IPS DF 19.7 (cell line): ENCODE measurements around the gene NTF4.
"Not testable (repeated sequence)": the region's sequence is repeated elsewhere in the genome, so short reads cannot be mapped to it uniquely, and the experiment has no call there.

Source experiments
- DNase-seq: peaks from one replicate; pipeline ENCODE4 v3.0.0-alpha.2; 2013; ENCODE audit warnings: low read depth, low spot score

NTF4 gene

DNA sequence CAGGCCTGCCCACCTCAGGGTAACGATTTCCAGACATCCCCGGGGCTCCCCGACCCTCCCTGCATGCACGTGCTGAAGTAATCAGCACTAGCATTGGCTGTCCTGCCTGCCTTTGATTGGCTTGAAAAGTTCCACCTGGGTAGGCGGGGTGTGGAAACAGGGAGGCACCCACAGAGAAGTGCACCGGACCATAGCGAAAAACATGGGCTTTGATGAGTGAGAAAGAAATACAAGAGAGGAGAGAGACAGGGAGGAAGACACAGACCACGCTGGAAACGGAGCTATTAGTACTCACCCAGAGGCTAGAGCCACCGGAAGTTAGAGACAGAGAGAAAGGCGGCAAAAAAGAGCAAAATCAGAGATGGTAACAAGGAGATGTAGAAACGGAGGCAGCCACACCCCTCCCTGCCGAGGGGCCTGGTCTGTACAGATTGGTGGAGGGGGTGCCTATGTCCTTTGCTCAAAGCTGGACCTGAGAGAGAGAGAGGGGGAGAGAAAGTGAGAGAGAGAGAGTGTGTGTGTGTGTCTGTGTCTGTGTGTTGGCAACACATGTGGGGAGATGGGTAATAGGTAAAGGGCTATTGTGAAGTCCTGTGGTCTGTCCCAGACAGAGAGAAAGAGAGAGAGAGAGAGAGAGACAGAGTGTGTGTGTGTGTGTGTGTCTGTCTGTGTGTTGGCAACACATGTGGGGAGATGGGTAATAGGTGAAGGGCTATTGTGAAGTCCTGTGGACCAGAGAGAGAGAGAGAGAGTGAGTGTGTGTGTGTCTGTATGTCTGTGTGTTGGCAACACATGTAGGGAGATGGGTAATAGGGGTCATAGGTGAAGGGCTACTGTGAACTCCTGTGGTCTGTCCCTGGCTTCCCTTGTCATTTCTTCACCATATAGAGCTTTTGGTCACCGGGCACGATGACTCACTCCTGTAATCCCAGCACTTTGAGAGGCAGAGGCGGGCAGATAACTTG is 43.4 kb downstream of the NTF4 start:
- DNase-seq = no peak

DNA sequence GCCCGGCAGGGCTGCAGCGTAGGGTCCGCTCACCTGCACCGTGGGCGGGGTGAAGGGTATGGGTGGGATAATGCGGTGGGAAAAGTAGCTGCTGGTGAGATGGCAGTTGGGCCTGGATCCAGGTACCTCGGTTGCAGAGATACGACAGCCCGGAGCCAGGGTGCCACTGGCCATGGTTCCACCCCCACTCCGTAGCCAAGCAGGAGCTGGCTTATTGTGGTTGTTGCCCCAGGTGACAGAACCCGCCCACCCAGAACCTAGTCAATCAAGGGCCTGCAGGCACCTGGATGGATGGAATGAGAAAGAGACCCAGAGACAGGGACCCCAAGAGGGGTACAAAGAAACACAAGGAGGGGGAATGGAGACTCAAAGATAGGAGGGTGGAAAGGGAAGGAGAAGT is 44.3 kb downstream of the NTF4 start:
- no peak for DNase-seq

DNA sequence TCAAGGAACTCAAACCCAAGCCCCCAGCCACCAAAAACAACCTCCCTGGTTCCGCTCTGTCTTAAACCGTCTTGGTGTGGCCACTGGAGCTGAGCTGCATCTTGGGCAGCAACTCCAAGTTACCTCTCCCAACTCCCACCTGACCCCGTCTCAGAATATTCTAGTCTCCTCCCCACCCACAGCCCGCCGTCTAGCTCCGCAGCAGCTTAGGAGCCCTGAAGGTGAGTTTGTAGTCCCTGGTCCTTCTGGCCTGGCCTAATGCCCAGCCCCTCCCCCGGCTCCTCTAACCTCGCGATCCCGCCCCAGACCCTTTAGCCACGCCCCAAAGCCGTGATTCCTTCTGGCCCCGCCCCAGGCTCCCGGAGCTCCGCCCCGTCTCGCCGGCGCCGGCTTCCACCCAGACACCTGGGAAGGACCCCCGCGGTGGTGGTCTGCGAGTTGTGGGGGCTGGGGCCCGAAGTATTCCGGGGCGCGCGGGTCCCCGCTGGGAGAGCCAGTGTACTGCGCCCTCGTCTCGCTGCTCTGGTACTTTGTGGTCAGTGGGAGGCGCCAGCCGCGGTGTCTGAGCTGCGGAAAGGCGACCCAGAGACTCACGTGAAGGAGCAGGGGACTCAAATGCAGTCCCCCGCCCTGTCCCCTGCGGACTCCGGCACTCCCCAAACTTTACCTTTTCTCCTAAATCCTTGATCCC is 45.2 kb downstream of the NTF4 start:
- DNase-seq = no peak

DNA sequence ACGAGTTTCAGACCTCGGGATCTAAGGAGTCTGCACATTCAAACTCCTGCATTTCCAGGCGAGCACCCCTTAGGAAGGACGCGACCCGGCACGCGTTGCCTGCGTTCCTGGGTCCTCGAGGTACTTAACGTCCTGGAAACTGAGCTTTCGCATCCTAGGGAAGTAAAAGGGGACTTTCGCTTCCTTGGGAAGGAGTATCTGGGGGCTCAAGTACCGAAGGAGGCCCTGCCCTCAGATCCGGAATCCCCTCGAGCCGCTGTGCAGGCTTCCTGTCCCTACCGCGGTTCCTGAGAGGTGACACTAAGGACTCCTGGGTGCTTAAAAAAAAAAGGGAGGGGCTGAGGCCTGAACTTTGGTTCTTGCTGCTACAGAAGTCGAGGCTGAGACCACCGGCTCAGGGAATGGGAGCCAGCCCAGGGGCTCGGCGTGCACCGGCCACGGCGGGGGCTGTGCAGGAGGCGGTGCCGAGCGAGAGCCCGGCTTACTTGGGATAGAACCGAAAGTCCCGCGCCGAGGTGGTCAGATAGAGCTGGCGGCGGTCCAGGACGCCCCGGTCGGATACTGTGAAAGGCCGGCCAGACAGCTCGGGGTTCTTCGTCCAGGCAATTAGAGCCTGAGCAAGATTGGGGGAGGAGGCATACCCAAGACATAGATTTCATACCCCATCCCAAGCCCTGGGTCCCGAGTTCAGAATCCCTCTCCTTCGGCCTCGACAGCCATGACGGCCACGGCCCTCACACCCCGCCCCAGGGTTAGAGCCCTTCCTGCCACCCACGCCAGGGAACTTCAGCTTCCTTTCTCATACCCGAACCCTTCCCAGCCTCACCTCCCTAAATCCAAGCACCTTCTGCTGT is 46.0 kb downstream of the NTF4 start:
- not testable (repeated sequence) for DNase-seq

DNA sequence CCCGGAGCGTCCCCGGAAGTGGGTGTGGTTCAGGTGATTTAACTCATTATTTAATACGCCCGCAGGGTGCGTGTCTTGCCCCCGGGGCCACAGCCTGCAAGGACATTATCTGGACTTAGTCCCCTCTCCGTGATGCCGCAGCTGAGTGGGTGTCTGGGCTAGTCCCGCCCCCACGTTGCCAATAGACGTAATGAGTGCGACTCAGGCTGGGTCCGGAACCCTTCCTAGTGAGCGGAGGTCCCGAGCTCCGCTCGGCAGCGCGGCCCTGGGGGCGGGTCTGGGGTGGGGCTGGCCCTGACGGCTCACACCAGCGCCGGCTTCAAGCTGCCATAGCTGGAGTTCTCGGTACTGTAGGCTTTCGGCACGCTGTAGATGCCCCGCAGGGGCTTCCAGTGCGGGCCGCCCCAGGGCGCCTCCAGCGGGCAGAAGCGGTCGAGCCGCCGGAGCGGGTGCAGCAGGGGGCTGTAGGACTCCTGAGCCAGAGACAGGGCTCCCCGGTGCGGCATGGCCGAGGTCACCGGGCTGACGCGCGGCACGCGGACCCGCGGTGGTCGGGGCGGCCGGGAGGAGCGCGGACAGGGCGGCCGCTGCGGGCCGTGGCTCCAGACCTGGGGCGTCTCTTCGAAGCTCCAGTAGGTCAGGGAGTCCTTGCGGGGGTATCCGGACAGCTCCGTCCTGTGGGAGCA is 46.8 kb downstream of the NTF4 start:
- DNase-seq = no peak

DNA sequence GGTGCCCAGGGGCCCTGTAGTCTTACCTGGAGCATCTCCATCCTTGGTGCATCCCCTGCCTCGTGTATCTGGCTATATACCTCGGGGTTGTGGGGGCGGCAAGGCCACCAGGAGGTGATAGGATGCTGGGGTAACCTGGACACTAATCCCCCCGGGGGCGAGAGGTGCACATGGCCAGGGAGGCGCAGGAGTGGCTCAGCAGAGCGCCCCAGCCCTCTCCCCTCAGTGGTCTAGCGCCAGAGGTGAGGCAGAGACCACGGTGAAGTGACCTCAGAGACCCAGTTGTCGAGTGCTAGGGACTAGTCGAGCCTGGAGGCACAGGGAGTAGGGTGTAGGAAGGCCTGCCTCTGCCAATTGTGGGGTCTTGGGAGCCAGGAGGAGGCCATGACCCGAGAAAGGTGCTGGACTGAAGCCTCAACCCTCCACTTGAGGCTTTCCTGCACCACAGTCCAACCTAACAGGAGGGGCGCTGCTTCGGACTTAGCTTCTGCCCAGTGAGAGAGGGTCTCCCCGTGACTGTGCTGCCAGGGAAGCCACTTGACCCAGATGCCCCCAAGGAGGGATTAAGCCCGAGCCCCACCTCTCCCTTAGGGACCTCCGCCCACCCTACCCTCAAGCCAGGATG is 47.5 kb downstream of the NTF4 start, which contains the start of gene LHB:
Gene LHB (minus strand): TSS at position 51 of the 625 bp plus-strand sequence. CDS start 10 bp downstream, at position 41.
- DNase-seq = no peak

DNA sequence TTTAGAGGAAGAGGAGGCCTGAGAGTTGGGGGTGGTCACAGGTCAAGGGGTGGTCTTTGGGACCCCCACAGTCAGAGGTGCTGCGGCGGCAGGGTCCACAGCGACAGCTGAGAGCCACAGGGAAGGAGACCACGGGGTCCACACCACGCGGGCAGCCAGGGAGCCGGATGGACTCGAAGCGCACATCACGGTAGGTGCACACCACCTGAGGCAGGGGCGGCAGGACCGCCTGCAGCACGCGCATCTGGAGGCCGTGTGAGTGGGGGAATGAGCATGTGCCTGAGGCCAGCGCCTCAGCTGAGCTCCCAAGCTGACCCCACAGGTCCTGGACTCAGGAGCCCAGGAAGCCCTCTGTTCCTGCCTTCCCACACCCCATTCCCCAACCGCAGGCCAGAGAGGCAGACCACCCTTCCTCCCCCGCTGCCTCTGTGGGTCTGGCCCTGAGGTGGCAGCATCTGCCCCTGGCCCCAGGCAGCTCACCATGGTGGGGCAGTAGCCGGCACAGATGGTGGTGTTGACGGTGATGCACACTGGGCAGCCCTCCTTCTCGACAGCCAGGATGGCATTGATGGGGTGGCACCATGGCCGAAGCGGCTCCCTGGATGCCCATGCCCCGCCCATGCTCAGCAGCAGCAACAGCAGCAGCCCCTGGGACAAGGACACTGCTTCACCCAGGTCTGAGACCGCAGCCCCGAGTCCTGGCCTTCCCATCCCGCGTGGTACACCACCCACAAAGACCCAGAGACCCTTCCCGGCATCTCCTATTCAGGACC is 48.4 kb downstream of the NTF4 start:
- DNase-seq = no peak

DNA sequence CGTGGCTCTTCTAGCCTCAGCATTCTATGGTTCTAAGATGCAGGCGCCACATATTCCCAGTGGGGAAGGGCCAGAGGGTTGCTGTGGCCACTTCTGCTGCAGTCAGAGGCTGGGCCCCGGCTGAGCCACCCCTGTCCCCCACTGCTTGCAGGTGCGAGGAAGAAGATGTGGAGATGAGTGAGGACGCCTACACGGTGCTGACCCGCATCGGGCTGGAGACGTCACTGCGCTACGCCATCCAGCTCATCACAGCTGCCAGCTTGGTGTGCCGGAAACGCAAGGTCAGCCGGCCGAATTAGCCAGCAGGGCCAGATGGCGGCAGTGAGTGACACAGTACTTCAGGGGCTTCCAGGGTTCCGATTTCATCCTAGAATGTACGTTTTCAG is 49.8 kb downstream of the NTF4 start:
- DNase-seq = no peak

DNA sequence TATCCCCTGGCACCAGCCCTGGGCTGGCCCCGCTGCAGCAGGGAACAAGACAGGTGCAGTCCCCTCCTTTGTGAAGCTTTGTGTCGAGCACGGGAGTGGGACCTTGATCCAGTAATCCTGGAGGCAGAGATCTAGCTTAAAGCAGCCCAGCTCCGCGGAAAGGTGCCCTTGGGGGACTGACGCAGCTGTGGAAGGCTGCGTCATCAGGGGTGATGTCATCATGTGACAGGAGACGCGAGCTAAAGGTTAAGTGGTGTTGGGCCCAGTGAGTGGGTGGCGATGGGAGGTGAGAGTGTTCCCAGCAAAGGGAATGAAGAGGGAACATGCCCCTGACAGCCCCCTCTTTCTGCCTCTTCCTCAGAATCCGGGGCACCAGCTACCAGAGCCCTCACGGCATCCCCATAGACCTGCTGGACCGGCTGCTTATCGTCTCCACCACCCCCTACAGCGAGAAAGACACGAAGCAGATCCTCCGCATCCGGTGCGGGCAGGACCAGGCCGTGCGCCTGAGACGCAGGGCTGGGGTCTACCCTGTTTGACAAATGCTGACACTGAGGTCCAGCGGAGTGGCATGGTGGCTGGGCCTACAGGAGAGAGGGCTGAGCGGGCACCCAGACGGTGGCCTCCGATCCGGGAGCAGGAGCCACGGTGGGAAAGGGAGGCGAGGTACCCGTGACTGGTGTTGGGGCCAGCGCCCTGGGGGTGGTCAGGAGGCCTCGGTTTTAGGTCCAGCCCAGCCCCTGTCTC is 50.3 kb downstream of the NTF4 start:
- no peak for DNase-seq

DNA sequence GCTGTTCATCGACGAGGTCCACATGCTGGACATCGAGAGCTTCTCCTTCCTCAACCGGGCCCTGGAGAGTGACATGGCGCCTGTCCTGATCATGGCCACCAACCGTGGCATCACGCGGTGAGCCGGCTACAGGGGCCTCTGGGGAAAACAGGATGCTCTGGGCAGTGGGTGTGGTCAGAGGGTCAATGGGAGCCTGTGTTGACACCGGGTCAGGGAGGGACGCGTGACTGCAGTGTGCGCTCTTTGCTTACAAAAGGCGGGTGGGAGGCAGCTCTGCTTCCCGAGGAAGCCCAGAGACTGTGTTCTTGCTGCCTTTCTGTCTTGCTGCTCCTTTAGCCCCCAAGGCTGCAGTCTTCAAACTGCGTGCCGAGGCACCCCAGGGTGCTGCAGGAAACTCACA is 53.4 kb downstream of the NTF4 start:
- no peak for DNase-seq
